MM.1S (cell line): ENCODE data around the gene TMEM207.

Experiments used
- EZH2 ChIP-seq: fragments of 300-600 bp; sonication (generic); optimal IDR thresholded peaks from 2 replicates; pipeline ENCODE3; 2017; ENCODE audit warnings: low read depth, mild to moderate bottlenecking, antibody characterized with exemption, low read length, mixed read lengths
- EZH2phosphoT487 ChIP-seq: fragments of 300-600 bp; sonication (generic); IDR thresholded peaks from 2 replicates; pipeline ENCODE4 v1.6.1; 2018; ENCODE audit warnings: antibody characterized with exemption, low read length
- TF ChIP-seq, protein P1 (sequence below): fragments of 300-600 bp; sonication (generic); IDR thresholded peaks from 2 replicates; pipeline ENCODE4 v1.5.1; 2016; ENCODE audit warnings: antibody characterized with exemption, low read length, mixed read lengths

DNA sequence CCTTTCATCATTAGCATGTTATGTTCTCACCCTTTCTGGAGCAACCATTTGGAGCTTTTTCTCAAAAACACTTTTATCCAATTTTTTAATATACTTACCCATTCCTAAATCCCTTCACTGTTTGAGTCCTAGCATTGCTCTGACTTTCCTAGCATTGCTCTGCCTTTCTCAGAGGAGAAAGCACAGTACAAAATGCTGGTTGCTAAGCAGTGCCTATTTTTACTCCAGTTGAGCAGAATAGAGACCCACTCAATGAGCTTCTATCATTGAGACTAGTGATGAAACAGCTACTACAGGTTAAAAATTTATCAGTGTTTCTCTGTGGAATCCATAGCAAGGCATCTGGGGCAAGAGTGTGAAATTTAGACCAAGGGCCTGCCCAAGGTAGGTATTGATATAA, 42.4 kb upstream of the TMEM207 start:
- TF ChIP-seq, protein P1, sequence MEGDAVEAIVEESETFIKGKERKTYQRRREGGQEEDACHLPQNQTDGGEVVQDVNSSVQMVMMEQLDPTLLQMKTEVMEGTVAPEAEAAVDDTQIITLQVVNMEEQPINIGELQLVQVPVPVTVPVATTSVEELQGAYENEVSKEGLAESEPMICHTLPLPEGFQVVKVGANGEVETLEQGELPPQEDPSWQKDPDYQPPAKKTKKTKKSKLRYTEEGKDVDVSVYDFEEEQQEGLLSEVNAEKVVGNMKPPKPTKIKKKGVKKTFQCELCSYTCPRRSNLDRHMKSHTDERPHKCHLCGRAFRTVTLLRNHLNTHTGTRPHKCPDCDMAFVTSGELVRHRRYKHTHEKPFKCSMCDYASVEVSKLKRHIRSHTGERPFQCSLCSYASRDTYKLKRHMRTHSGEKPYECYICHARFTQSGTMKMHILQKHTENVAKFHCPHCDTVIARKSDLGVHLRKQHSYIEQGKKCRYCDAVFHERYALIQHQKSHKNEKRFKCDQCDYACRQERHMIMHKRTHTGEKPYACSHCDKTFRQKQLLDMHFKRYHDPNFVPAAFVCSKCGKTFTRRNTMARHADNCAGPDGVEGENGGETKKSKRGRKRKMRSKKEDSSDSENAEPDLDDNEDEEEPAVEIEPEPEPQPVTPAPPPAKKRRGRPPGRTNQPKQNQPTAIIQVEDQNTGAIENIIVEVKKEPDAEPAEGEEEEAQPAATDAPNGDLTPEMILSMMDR, result no peak
- TF ChIP-seq EZH2phosphoT487 (no peak), EZH2 (no peak)
